OCI-M1 (cell line): ENCODE data around the gene DNAJC25.
"Not testable (repeated sequence)": the region's sequence is repeated elsewhere in the genome, so short reads cannot be mapped to it uniquely, and the experiment has no call there.

ENCODE experiments used
- DNase-seq: peaks from one replicate; lab custom pipeline; 2025; lab: John Stamatoyannopoulos, UW

The DNAJC25 gene

DNA sequence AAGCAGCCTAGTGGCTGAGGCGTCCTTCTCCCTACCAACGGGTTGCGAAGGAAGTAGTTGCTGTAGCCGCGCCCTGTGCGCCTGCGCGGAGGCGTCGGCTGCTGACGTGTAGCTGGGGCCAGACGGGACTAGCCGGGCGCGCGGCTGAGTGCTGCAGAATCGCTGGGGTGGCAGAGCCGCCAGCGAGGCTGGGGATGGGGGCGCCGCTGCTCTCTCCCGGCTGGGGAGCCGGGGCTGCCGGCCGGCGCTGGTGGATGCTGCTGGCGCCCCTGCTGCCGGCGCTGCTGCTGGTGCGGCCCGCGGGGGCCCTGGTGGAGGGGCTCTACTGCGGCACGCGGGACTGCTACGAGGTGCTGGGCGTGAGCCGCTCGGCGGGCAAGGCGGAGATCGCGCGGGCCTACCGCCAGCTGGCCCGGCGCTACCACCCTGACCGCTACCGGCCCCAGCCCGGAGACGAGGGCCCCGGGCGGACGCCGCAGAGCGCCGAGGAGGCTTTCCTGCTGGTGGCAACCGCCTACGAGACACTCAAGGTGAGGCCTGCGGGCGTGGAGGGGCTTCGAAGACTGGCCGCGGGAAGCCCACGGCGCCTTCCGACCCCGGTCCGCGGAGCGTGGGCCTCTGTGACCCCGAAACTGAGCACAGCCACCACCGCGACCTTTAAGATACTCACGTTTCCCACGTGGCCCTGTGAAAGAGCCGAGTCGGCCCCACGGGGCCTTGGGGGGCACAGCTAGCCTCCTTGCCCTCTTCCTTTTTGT lies at the start of gene DNAJC25:
TSS of gene DNAJC25 (plus strand) at position 121 of the 758 bp plus-strand sequence. CDS start at position 195, 74 bp downstream.
- DNase-seq: peak; percentile 98

DNA sequence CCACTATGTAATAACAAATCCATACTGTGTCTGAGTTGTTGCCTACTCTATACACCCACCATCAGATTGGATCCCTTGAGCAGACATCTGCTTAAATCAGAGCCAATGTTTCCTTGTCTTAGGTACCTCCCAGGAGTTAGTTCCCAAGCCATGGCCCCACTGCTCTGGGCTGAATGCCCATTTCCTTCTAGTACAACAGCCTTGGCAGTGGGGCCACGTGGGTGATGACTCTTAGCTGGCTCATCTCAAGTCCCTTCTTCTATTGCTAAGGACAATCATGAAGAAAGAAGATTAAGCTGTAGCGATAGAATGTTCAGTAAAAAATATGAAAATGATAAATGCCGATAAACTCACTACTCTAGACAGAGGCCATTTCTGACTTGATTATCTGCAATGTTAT lies 48.2 kb upstream of the DNAJC25 start:
- DNase-seq: no peak

GRCh38 chr9:111586378-111586777 lies 44.8 kb upstream of the DNAJC25 start:
- no peak for DNase-seq

- no peak for DNase-seq
Observed at GRCh38 chr9:111588846-111589245, 42.3 kb upstream of the DNAJC25 start.

DNA sequence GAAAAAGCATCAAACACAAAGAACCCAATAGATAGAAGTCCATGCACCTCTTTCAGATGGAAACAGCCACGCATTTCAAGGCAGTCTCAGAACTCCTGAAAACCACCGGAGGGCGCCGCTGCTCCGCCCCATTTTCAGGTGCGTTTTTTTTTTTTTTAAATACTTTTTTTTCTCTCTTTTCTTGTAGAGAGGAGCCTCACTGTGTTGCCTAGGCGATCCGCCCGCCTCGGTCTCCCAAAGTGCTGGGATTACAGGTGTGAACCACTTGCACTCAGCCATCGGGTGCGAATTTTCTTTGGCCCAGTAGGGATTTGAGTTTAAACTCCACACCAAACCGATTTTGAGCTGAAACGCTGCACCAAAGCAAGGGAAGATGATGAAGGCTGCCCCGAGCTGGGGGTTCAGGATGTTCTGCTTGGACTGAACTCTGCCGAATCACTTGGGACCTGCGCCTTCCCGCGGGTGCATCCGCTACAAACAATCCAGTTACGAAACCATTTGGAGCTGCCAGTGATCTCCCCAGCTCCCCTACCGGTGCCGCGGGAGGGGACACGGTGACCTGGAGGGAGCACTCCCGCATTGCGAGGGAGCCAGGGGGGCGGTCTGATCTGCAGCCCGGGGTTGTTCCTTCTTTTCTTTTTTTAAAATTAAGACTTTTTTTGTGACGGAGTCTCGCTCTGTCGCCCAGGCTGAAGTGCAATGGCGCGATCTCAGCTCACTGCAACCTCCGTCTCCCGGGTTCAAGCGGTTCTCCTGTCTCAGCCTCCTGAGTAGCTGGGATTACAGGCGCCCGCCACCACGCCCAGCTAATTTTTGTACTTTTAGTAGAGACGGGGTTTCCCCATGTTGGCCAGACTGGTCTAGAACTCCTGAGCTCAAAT lies 33.0 kb upstream of the DNAJC25 start:
- peak; percentile 75 for DNase-seq

- peak; percentile 18 for DNase-seq
Observed at GRCh38 chr9:111598733-111599091, 32.4 kb upstream of the DNAJC25 start.

GRCh38 chr9:111599092-111599954 lies 31.8 kb upstream of the DNAJC25 start, which contains the start of gene PTGR1:
Gene PTGR1, minus strand, starts transcription at chr9:111599647. Its CDS starts 2,225 bp downstream, at chr9:111597422.
- DNase-seq: peak; percentile 60

- no peak for DNase-seq
Observed at GRCh38 chr9:111599955-111600343, 31.2 kb upstream of the DNAJC25 start.

DNA sequence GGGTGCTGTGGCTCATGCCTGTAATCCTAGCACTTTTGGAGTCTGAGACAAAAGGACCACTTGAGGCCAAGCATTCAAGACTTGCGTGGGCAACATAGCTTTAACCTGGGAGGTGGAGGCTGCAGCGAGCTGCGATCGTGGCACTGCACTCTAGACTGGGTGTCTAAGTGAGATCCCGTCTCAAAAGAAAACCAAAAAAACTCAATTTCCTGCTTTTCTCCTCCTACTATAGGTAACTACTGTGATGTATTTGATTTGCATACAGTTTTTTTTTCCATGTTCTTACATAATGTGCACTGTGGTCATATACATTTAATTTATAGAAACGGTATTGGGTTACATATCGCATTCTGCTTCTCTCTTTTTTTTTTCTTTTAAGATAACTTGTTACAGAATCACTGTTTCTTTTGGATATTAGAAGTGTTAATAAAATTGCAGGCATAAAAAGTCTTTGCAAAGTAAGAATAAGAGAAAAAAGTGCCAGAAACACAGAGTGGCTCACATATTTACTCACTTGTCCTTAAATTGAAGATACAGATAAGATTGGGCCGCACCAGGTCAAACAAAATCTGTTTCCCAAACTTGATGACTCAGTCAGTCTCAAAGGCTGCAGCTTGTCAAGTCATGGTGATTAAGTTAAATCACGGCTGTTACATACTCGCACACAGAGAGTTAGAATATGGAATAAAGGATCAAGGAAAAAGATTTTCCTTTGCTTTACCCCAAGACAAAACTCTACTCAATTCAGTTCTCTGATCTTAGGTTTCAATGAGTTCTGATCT lies 29.7 kb upstream of the DNAJC25 start:
- DNase-seq: peak; percentile 44

GRCh38 chr9:111603041-111603440 lies 28.1 kb upstream of the DNAJC25 start:
- no peak for DNase-seq

DNA sequence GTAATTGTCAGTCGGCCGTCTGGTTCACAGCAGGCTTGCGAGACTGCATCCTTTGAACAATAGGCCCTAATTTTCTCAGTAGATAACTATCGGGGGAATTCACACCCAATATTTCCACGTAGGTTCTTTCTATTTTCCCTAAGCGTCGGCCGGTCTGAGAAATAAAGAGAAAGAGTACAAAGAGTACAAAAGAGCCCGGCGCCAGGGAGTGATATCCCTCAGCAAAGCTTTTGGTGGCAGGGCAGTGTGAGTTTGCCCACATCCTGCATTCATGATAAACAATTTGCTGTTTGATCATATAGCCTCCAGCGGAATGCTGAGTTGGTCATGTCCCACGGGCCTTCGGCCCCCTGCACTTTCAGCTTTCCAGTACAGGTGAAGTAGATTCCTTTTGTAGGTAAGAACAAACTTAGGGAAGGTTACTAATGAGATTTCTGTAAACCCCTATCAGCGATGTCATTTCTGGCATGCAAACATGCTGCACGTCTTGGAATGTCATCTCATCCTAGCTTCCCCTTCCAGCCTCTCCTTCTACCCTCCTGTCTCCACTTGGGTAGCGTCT lies 27.0 kb upstream of the DNAJC25 start:
- no peak for DNase-seq

DNA sequence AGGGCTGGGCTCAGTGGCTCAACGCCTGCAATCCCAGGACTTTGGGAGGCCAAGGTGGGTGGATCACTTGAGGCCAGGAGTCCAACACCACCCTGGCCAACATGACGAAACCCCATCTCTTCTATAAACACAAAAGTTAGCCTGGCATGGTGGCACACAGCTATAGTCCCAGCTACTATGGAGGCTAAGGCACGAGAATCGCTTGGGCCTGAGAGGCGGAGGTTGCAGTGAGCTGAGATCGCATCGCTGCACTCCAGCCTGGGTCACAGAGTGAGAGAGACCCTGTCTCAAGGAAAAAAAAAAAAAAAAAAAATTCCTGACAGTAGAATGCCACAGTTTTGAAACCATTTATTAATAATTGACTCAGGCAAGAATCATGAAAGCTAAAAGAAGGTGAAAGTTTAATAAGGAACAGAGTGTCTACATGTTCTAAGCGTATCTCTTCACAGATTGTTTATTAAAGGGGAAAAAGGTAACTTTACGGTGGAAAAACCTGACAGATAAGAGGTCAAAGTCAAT lies 26.0 kb upstream of the DNAJC25 start:
- DNase-seq: no peak

- no peak for DNase-seq
Observed at GRCh38 chr9:111610149-111610548, 21.0 kb upstream of the DNAJC25 start.

- no peak for DNase-seq
Observed at GRCh38 chr9:111610845-111611244, 20.3 kb upstream of the DNAJC25 start.

GRCh38 chr9:111613436-111614040 lies 17.6 kb upstream of the DNAJC25 start:
- DNase-seq: no peak

GRCh38 chr9:111615928-111616327 lies 15.2 kb upstream of the DNAJC25 start:
- DNase-seq: no peak

DNA sequence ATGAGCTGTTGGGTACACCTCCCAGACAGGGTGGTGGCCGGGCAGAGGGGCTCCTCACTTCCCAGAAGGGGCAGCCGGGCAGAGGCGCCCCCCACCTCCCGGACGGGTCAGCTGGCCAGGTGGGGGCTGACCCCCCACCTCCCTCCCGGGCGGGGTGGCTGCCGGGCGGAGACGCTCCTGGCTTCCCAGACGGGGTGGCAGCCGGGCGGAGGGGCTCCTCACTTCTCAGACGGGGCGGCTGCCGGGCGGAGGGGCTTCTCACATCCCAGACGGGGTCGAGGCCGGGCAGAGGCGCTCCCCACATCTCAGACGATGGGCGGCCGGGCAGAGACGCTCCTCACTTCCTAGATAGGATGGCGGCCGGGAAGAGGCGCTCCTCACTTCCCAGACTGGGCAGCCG lies 13.8 kb upstream of the DNAJC25 start:
- not testable (repeated sequence) for DNase-seq

- DNase-seq: peak; percentile 71
Observed at GRCh38 chr9:111621895-111622480, 9.1 kb upstream of the DNAJC25 start.

- DNase-seq: no peak
Observed at GRCh38 chr9:111622626-111623025, 8.5 kb upstream of the DNAJC25 start.
